HG02981 (cell line): ENCODE data around the gene GAP43.
"Not testable (repeated sequence)": the region's sequence is repeated elsewhere in the genome, so short reads cannot be mapped to it uniquely, and the experiment has no call there.

Experiments used
- ATAC-seq: cut with Tn5 transposase; IDR thresholded peaks from one replicate; pipeline ENCODE4 v1.9.1; 2021; ENCODE audit warnings: mild to moderate bottlenecking, moderate library complexity; ENCODE audit not compliant: unreplicated experiment

GAP43 gene

DNA sequence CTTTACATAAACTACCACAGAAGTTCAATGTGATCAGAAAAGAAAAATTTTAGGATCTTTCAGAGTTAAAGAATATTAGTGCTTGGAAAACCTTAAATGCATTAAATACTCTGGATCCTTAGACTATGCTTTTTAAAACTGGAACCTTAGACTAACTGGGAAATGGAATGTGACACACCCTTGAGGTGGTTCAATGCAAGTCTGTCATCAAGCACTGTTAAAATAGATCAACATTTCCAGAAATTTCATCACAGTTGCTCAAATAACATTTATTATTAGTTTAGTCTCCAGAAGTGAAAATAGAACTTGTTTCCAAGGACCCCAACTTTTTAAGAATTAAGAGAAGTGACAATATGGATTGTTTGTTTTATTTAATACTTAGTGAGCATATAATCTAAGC is 71.8 kb downstream of the GAP43 start:
- ATAC-seq: no peak

DNA sequence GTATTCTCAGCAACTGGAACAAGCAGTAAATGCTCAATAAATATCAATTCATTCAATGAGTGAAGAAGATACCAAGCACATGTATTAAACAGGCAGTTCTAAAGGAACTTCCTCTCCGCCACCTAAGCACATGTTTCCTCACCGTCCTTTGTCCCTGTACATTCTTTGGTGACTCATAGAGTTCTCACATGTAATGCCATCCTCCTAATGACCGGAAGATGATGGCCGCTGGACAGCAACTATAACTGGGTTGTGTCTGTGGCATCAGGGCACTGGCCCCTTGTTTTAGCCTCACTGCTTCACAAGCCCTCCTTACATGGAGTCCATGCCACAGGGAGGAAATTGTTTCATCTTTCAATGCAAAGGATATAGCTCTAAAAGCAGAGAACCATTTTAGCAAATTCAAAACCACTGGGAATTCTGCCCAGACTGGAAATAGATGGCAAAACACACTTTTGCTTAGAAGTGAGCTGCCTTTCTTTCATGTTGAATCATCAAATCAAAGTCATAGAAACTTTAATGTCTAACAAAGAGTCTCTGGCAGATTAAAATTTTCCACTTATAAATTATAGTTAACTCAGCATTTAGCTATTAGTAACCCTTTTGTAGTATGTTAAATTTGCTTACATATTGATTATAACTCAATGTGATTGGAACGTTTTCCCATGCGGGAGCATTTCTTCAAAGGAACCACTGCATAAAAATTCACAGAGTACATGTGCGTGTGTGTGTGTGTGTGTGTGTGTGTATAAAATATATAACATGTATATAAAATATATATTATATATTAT is 74.1 kb downstream of the GAP43 start:
- no peak for ATAC-seq

- ATAC-seq: no peak
Measured at GRCh38 chr3:115698851-115699591, 75.7 kb downstream of the GAP43 start.

GRCh38 chr3:115699706-115700105 is 76.4 kb downstream of the GAP43 start:
- no peak for ATAC-seq

DNA sequence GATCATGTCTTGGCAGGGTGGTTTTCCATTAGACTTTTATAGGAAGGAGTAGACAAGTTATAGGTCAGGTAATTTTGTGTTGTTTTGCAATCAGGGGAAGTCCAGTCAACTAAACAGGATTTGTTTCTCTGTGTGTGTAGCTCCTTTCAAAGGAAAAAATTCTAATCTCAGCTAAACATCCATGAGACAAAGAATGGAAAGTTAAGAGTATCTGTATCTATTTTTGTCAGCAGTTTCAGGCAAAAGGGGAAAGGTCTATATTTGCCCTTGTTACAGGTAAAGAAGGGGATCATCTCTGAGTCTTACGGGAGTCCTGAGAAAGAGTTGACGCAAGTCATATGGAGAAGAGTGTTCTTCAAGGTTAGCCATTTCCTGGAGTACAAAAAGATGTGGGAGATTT is 79.3 kb downstream of the GAP43 start:
- ATAC-seq: no peak

- no peak for ATAC-seq
Measured at GRCh38 chr3:115704661-115705338, 81.5 kb downstream of the GAP43 start.

DNA sequence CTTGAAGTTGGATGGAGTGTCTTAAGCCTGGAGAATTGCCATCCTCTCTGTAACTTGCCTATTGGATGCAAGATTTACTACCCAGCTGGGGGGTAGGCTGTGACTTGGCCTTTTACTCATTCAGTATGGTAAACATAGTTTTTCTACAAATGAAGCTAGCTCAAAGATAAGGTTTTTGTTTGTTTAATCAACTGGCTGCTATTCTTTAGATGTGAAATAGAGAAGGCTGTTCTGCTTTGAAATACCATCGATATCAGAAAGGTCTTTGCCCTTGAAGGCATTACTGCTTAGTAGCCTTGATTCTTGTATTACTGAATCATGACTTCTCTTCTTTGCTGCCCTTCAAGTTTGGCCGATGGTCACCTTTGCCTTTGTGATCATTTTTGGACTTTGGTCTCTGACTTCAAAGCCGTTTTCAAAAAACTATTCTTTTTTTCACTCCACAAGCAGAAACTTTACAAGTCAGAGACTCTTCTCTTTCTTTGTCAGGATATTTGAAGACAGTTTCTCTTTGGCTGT is 83.1 kb downstream of the GAP43 start:
- no peak for ATAC-seq

- ATAC-seq: no peak
Measured at GRCh38 chr3:115708540-115708939, 85.2 kb downstream of the GAP43 start.

GRCh38 chr3:115709093-115709492 is 85.8 kb downstream of the GAP43 start:
- no peak for ATAC-seq

GRCh38 chr3:115709931-115710330 is 86.6 kb downstream of the GAP43 start:
- ATAC-seq: no peak

- ATAC-seq: no peak
Measured at GRCh38 chr3:115710799-115711198, 87.5 kb downstream of the GAP43 start.

DNA sequence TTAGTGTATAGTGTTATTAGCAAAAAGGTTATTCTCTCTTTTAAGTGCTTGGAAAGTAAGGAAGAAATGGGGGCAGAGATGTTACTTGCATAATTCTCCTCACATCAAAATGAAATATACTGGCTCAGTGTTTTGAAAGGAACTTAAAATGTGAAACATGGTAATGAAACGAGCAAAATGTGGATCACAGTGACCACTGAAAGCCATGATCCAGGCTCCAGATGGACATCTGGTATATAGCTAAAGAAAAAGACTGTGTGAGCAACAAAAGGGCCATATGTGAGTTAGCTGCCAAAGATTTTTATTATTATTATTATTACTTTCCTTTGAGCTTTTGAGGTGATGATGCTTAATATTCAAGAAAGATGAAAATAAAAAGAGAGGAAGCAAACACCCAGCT is 89.6 kb downstream of the GAP43 start:
- ATAC-seq: no peak

- ATAC-seq: no peak
Measured at GRCh38 chr3:115713284-115713683, 90.0 kb downstream of the GAP43 start.

DNA sequence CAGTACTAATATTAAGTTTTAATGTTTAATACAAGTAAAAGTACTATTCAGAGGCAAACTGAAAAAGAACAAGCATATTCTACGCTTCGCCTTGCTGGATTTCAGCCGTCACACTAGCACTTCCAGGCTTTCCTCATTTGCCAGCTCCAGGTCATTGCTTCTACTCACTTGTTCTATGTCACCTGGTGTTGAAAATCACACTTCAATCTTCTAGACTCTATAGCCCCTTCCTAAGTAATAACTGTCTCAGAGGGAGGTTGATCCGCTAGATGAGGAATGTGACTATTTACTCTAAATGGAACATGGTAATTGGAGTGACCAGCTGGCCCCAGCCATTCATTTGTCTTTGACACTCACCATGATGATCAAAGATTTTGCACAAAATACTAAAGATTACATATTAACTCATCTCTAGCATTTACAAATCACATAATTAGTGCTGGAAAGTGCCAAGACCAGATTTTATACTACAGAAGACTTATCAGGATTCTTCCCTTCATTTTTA is 92.0 kb downstream of the GAP43 start:
- no peak for ATAC-seq

GRCh38 chr3:115720983-115721382 is 97.7 kb downstream of the GAP43 start:
- ATAC-seq: no peak

GRCh38 chr3:115725800-115726199 is 102.5 kb downstream of the GAP43 start:
- no peak for ATAC-seq

DNA sequence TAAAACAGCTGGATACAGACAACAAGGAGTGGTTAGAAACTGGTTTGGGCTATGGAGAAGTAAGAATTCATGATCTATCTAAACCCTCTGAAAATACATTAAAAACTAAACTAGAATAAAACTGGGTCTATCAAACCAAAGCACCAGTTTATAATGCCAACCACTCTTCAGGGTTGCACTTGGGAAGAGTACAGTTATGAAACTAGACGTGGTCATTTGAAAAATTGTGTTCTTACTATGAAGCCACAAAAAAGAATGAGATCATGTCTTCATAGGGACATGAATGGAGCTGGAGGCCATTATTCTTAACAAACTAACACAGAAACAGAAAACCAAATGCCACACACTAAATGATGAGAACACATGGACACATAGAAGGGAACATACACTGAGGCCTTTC is 103.8 kb downstream of the GAP43 start:
- no peak for ATAC-seq

DNA sequence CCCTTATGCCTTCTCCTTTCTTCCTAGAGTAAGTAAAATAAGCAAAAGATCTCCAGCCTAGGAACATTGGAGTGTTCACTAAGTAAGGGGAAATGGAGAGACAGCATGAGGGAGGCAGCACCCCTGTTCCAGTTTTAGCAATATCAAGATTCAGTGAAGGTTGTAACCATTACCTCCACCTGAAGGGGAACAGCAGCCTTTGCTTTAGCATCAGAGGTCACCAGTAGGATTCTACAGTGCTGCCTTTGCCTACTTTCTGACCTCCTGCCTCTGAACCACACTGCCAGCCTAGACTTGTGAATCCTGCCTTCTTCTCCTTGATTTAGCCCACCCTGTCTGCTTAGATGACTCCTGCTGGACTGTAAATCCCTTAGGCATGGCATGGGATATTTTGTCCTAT is 104.7 kb downstream of the GAP43 start:
- no peak for ATAC-seq

DNA sequence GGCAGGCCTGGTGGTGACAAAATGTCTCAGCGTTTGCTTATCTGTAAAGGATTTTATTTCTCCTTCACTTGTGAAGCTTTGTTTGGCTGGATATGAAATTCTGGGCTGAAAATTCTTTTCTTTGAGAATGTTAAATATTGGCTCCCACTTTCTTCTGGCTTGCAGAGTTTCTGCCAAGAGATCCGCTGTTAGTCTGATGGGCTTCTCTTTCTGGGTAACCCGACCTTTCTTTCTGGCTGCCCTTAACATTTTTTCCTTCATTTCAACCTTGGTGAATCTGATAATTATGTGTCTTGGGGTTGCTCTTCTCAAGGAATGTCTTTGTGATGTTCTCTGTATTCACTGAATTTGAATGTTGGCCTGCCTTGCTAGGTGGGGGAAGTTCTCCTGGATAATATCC is 113.0 kb downstream of the GAP43 start:
- not testable (repeated sequence) for ATAC-seq

DNA sequence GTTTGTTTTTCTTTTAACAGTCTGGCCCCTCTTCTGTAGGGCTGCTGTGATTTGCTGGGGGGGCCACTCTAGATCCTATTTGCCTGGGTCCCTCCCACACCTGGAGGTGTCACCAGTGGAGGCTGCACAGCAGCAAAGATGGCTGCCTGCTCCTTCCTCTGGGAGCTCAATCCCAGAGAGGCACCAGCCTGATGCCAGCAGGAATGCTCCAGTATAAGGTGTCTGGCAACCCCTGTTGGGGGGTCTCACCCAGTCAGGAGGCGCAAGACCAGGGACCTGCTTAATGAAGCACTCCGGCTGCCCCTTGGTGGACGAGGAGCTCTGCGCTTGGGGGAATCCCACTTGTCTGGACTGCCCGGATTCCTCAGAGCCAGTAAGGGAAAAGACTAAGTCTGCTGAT is 118.3 kb downstream of the GAP43 start:
- no peak for ATAC-seq

GRCh38 chr3:115744516-115744915 is 121.2 kb downstream of the GAP43 start:
- not testable (repeated sequence) for ATAC-seq
